Fibroblast of mammary gland (primary cell): ENCODE results near the gene SHISA2.
A peak's percentile ranks its signal among the peaks of the same experiment; 100 is the strongest.

Experiments used
- DNase-seq: peaks from one replicate; pipeline ENCODE4 v3.0.0-alpha.2; 2010; ENCODE audit warnings: low read depth
- H3K4me3 ChIP-seq: 2 replicates; pipeline ENCODE4 v1.5.1; 2011; ENCODE audit warnings: low read depth, mild to moderate bottlenecking, low read length, moderate library complexity; ENCODE audit not compliant: control insufficient read depth
- CTCF ChIP-seq: conservative IDR thresholded peaks from 2 replicates; pipeline ENCODE4 v1.5.1; 2011; ENCODE audit warnings: low read depth, low read length, inconsistent platforms; ENCODE audit not compliant: control insufficient read depth, insufficient read depth

Gene SHISA2

GRCh38 chr13:26022538-26023292 lies 29.1 kb downstream of the SHISA2 start:
- no peak overlapping the region for H3K4me3 ChIP-seq
- DNase-seq = peak; percentile 10
- no peak for TF ChIP-seq CTCF

- no peak overlapping the region for H3K4me3 ChIP-seq
- no peak for TF ChIP-seq CTCF
- no peak for DNase-seq
Observed at GRCh38 chr13:26021956-26022355, 29.9 kb downstream of the SHISA2 start.

- no peak overlapping the region for H3K4me3 ChIP-seq
- no peak for TF ChIP-seq CTCF
- DNase-seq = no peak
Observed at GRCh38 chr13:26021516-26021915, 30.3 kb downstream of the SHISA2 start.

DNA sequence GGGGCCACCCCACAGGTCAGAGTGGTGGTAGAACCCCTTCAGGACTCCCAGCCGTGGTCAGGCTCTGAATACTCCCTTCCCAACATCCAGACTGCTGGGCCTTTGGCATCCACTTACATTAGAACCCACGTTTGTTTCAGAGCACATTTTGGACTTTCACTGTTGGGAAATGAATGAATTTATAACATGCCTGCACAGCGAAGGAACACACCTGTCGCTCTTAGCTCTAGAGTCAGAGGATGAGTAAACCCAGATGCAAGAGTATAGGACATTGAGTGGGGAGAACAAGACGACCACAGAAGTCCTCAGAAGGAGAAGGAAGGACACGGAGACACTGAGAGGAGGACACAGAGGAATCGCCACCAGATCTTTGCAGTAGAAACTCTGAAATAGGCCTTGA lies 30.9 kb downstream of the SHISA2 start:
- no peak for DNase-seq
- TF ChIP-seq CTCF = no peak
- no peak overlapping the region for H3K4me3 ChIP-seq

DNA sequence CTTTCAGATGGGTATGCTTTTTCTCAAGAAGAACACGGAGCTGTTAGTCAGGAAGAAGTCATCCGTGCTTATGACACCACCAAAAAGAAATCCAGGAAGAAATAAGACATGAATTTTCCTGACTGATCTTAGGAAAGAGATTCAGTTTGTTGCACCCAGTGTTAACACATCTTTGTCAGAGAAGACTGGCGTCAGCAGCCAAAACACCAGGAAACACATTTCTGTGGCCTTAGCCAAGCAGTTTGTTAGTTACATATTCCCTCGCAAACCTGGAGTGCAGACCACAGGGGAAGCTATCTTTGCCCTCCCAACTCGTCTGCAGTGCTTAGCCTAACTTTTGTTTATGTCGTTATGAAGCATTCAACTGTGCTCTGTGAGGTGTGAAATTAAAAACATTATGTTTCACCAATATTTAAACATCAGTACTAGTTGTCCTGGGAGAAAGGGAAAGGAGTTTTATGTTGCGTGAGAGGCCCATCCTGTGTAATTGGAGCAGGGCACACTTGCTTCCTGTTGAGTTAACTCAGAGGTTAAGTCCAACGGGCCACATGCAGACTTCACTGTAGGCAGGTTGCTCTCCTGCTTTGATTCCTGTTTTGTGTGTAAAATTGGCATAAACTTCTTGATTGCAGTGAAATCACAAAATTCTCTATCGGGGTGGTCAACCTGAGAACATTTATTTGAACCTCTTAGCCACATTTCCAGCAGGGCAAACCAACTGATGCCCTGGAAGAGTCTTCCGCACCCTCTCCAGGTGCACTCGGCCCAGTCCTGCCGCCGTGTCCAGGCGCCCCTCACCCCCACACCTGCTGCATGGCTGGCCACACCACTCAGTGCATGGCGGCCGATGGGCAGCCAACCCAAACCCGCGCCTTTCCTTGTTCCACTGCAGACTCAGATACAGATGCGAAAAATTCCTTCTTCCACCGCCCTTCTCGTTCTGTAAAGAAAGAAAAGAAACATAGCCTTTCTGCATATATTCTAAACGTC lies 31.6 kb downstream of the SHISA2 start:
- DNase-seq = peak; percentile 0
- TF ChIP-seq CTCF = no peak
- H3K4me3 ChIP-seq = no peak overlapping the region

- TF ChIP-seq CTCF = no peak
- no peak overlapping the region for H3K4me3 ChIP-seq
- DNase-seq = no peak
Observed at GRCh38 chr13:26019251-26019650, 32.6 kb downstream of the SHISA2 start.
